C4-2B (cell line): ENCODE data around the gene KCNJ6.

Experiments
- H3K27ac ChIP-seq: fragments of 450-650 bp; 2 replicates; pipeline ENCODE4 v1.5.1; 2017
- ZFX ChIP-seq: fragments of 450-650 bp; IDR thresholded peaks from 2 replicates; pipeline ENCODE4 v1.6.1; 2017
- TF ChIP-seq, protein P1 (sequence below): fragments of 450-650 bp; conservative IDR thresholded peaks from 2 replicates; pipeline ENCODE4 v1.5.1; 2017; ENCODE audit warnings: mild to moderate bottlenecking

Gene KCNJ6

GRCh38 chr21:37751268-37751975 is 164.8 kb downstream of the KCNJ6 start:
- TF ChIP-seq ZFX: no peak
- TF ChIP-seq, protein P1, sequence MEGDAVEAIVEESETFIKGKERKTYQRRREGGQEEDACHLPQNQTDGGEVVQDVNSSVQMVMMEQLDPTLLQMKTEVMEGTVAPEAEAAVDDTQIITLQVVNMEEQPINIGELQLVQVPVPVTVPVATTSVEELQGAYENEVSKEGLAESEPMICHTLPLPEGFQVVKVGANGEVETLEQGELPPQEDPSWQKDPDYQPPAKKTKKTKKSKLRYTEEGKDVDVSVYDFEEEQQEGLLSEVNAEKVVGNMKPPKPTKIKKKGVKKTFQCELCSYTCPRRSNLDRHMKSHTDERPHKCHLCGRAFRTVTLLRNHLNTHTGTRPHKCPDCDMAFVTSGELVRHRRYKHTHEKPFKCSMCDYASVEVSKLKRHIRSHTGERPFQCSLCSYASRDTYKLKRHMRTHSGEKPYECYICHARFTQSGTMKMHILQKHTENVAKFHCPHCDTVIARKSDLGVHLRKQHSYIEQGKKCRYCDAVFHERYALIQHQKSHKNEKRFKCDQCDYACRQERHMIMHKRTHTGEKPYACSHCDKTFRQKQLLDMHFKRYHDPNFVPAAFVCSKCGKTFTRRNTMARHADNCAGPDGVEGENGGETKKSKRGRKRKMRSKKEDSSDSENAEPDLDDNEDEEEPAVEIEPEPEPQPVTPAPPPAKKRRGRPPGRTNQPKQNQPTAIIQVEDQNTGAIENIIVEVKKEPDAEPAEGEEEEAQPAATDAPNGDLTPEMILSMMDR: no peak
- no peak overlapping the region for H3K27ac ChIP-seq

DNA sequence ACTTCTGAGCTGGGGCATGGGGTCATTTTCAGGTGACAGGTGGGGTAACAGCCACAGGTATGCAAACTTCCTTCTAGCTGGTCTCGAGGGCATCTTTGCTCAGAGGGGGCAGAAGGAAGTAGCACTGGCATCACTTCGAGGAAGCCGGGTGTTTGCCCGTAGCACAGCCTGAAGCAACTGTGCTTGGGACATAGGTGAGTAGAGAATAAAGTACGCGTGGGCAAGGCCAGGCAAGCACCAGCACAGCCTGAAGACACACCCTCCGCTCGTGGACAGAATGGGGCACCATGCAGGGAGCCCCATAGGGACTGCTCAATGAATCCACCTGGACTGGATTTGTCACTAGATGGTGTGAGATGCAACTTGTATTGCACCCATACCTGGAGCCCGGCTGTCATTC is 167.1 kb downstream of the KCNJ6 start:
- no peak overlapping the region for H3K27ac ChIP-seq
- TF ChIP-seq ZFX: no peak
- TF ChIP-seq, protein P1: no peak

DNA sequence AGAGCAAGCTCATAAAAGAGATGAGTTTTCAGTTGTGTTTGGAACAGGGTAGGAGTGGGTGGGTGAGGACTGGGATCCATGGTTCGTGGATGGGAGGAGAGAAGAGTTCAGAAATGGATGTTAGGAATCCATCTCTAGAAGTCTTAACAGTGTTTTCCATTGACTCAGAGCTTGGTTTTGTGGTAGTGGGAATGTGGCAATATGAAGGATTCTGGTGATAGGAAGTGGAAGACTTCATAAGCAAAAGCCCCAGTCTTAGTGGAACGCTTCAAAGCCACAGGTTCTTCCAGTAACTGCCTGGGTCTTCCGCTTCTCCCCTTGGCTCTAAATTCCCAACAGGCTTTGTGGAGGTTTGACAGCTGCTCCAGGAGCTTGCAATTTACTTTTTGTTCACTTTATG is 167.9 kb downstream of the KCNJ6 start:
- no peak for TF ChIP-seq ZFX
- TF ChIP-seq, protein P1: no peak
- no peak overlapping the region for H3K27ac ChIP-seq

GRCh38 chr21:37746849-37747248 is 169.4 kb downstream of the KCNJ6 start:
- no peak overlapping the region for H3K27ac ChIP-seq

GRCh38 chr21:37744551-37744950 is 171.7 kb downstream of the KCNJ6 start:
- no peak for TF ChIP-seq ZFX
- TF ChIP-seq, protein P1: no peak
- no peak overlapping the region for H3K27ac ChIP-seq

More at GRCh38 chr21:37746849-37747248, 169.4 kb downstream of the KCNJ6 start:
- TF ChIP-seq ZFX: no peak
- TF ChIP-seq, protein P1: no peak; the same call in 1 of the 2 replicates

DNA sequence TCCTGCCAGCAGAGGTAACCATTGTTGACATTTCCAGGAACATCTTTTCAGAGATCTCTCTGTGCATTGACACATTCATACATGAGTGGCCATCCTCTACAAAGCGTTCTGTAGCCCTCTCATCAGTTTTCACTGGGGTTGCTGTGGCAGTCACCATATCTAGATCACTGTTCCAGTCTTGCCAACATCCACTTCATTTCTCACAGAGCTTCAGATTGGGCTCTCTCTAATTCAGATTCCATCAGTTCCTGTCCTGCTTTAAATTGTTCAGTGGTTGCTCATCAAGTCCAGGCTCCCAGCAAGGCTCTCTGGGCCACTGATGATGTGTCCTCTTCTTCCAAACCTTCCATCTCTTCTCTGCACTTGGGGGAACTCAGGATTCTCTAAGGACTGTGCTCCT is 173.7 kb downstream of the KCNJ6 start:
- TF ChIP-seq ZFX: no peak
- TF ChIP-seq, protein P1: no peak
- no peak overlapping the region for H3K27ac ChIP-seq

DNA sequence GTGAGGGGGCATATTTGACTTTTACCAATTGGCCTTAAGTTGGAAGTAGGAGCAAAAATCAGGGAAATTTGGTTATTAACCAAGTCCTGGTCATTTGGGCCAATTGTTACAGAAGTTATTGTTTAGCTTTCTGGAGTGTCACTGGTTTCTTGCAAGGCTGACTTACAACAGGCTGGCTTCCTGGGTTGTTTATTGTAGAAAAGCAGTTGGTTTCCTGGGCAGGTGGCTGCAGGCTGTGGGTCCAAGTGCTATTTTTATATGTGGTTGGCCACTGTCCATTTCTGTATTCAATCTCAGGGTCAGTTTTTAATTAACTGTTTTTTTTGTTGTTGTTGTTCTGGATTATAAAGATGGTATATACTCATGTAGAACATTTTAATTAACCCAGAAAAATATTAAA is 174.1 kb downstream of the KCNJ6 start:
- TF ChIP-seq ZFX: no peak
- TF ChIP-seq, protein P1: no peak
- no peak overlapping the region for H3K27ac ChIP-seq
